Measurements from ENCODE around the gene PSTPIP1.

Gene PSTPIP1

GRCh38 chr15:77028451-77029165 lies 33.7 kb downstream of the PSTPIP1 start:
- in situ Hi-C loops (cut with MboI; ENCODE audit: low sequenced_read_pairs) = loop anchor here (5.0 kb wide), 1 partner anchor 41 kb away; no protein-coding TSS in a partner anchor

- in situ Hi-C loops (cut with MboI; ENCODE audit: low sequenced_read_pairs) = loop anchor here (5.0 kb wide), 1 partner anchor 42 kb away; no protein-coding TSS in a partner anchor
Observed at GRCh38 chr15:77029166-77030047, 34.5 kb downstream of the PSTPIP1 start.

- in situ Hi-C loops (cut with MboI; ENCODE audit: low sequenced_read_pairs) = no loop called here
Observed at GRCh38 chr15:77030048-77030927, 35.4 kb downstream of the PSTPIP1 start.

GRCh38 chr15:77030928-77031375 lies 36.0 kb downstream of the PSTPIP1 start:
- in situ Hi-C loops (cut with MboI; ENCODE audit: low sequenced_read_pairs) = no loop called here

- in situ Hi-C loops (cut with MboI; ENCODE audit: low sequenced_read_pairs) = no loop called here
Observed at GRCh38 chr15:77031376-77032050, 36.6 kb downstream of the PSTPIP1 start.

- in situ Hi-C loops (cut with MboI; ENCODE audit: low sequenced_read_pairs) = no loop called here
Observed at GRCh38 chr15:77032052-77032646, 37.2 kb downstream of the PSTPIP1 start.

GRCh38 chr15:77032647-77033416 lies 37.9 kb downstream of the PSTPIP1 start:
- in situ Hi-C loops (cut with MboI; ENCODE audit: low sequenced_read_pairs) = no loop called here

- in situ Hi-C loops (cut with MboI; ENCODE audit: low sequenced_read_pairs) = no loop called here
Observed at GRCh38 chr15:77033417-77033728, 38.4 kb downstream of the PSTPIP1 start.

GRCh38 chr15:77033729-77034671 lies 39.1 kb downstream of the PSTPIP1 start:
- in situ Hi-C loops (cut with MboI; ENCODE audit: low sequenced_read_pairs) = no loop called here

GRCh38 chr15:77034695-77035489 lies 40.0 kb downstream of the PSTPIP1 start:
- in situ Hi-C loops (cut with MboI; ENCODE audit: low sequenced_read_pairs) = no loop called here

GRCh38 chr15:77035584-77035983 lies 40.7 kb downstream of the PSTPIP1 start:
- in situ Hi-C loops (cut with MboI; ENCODE audit: low sequenced_read_pairs) = no loop called here

GRCh38 chr15:77035999-77036471 lies 41.1 kb downstream of the PSTPIP1 start:
- in situ Hi-C loops (cut with MboI; ENCODE audit: low sequenced_read_pairs) = no loop called here

- in situ Hi-C loops (cut with MboI; ENCODE audit: low sequenced_read_pairs) = no loop called here
Observed at GRCh38 chr15:77036537-77037387, 41.8 kb downstream of the PSTPIP1 start.

- in situ Hi-C loops (cut with MboI; ENCODE audit: low sequenced_read_pairs) = no loop called here
Observed at GRCh38 chr15:77037388-77038209, 42.7 kb downstream of the PSTPIP1 start.
